Stimulated activated CD4-positive, alpha-beta T cell treated with anti-CD3 and anti-CD28 coated beads, TNF-alpha, amount 100 ng/mL, for 4 hours (primary cell): ENCODE results near the gene CLPSL2.

ENCODE experiments used
- DNase-seq, 3 experiments: peaks; one replicate each; pipeline ENCODE4 v3.0.0-alpha.2; 2020; ENCODE audit warnings: low read depth in 3 of 3

Gene CLPSL2

DNA sequence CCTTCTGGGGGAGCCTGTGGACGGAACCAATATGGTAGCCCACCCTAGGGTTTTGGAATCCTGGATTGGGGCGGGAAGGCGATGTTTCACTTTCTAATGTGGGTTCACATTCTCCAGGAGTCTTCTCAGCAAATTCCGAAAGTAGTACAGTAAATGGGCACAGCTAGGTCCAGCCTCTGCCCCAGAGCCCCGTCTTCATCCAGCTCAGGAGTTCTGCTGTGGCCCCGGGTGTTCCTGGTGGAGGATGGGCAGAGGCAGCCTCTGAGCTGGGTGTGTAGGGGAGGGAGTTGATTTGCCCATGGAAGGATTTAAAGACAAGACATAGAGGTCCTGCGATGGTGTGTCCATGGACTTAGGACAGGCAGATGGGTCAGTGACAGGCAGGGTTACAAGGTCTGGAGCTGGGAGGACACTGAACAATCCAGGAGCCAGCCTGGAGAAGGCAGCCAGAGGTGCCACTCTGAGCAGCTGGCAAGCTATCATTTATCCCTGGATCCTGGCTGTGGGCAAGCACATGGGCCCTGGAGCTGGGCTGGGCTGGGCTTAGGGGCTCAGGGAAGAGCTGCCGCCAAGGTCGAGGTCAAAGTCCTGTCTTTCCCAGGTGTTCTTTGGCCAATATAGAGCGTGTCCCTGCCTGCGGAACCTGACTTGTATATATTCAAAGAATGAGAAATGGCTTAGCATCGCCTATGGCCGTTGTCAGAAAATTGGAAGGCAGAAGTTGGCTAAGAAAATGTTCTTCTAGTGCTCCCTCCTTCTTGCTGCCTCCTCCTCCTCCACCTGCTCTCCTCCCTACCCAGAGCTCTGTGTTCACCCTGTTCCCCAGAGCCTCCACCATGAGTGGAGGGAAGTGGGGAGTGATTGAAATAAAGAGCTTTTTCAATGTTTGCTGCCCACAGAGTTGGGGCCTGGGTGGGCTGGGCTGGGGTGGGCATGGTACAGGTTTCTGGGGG, 11.1 kb downstream of the CLPSL2 start:
- no peak for DNase-seq

DNA sequence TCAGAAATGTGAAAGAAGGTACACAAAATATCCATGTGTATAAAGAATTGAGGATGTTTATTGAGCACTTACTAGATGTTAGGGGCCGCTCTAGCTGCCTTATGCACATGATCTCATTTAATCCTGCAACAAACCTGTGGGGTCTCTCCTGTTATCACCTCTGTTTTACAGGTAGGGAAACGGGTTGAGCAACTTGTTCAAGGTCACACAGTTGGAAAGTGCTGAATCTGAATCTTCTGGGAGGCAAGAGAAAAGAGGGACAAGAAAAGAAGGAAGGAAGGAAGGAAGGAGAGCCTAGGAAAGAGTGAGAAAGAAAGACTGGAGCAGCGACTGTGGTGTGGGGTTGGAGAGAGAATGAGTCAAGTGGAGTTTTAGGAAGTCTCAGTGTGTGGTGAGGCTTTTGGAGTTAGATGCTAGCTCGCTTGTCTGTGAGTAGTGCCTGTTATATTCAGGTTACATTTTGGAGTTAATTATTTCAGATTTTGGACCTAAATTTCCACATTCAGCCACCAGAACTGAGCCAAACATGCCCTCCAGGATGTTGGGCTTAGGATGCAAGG, 12.1 kb downstream of the CLPSL2 start:
- no peak for DNase-seq

DNA sequence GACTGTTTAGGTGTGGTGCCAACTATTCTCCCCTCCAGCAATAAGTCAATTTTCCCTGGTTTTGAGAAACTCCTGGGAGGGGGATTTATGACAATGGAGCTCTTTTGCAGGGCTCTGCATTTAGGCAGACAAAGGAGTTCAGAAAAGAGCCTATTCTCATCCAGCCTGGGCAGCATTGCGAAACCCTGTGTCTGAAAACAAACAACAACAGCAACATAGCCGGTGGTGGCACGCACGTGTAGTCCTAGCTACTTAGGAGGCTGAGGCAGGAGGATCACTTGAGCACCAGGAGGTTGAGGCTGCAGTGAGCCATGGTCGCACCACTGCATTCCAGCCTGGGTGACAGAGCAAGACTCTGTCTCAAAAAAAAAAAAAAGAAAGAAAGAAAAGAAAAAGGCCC, 14.3 kb downstream of the CLPSL2 start:
- DNase-seq = no peak

DNA sequence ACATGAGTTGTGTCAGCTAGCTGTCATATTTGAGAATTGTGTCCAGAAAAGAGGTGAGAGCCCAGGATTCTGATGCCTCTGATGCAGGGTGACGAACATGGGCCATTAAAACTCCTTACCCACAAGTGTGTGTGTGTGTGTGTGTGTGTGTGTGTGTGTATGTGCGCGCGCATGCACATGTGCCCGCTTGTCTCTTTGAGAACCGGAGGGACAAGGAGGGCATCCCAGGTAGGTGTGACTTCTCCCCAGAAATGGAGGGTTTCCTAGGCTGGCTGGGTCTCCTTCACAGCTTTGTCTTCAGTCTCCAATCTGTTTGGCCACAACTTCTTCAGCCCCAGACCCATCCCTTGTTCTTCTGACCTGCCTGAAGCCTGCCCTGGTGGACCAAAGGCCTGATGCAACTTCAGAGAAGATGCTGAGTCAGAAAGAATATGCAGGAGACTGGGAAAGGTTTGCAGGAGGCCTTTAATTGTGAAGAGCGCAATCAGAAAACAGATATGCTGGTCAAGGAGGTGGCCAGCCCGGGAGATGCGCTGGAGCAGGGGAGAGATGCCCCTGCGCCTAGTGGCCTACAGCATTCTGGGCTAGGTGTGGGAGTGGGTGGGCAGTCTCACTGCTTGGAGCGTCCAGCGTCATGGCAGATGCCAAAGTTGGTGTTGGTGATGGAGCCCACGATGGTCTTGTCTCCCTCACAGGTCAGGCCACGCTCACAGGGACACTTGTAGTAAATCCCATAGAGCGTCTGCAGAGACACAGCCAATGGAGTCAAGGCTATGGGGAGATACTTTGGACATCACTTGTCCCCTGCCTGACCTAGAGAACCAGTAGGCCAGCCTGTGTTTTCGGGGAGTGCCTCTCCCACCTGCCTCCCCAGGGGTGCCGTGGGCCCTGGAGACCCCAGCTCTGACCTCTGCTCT, 18.4 kb downstream of the CLPSL2 start:
- DNase-seq = no peak

DNA sequence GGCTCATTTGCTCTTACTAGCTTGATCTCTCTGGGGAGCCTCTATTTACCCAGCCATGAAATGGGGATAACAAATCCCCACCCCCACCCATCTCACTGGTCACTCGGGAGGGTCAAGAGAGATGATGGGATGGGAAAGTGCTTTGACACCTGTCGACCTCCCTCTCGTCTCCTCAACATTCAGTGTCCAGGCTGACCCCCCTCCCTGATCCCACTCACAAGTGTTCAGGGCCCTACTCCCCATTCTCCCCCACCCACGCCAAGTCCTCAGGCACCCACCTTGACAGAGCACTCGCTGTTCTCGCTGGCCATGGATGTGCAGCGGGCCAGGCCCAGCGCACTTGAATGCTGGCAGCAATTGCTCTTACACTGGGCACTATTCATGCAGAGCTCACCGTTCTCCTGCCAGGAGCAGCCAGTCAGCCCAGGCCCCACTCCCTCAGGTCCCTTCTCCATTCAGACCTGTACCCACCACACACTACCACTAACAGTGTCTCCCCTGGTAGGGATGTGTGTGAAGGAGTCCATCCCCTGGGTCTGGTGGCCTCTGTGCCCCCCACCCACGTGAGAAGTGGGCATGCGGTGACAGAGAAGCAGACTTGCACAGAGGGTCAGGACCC, 19.2 kb downstream of the CLPSL2 start:
- no peak for DNase-seq

DNA sequence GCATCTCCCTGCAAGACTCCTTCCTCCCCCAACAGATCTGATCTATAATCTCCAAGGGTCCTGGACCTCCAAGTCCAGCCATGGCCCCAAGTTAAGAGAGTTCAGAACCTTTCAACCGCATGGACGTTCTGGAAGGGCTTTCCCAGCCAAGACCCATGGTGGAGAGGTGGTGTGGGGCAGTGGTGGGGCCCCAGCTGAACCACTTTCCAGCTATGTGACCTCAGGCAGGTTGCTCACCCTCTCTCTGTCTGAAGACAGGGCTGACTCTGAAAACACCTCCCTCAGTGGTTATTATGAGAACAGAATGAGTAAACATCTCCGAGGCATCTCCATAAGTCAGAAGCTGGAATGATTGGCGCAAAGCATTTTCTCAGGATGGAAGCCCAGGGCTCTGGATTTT, 19.8 kb downstream of the CLPSL2 start:
- no peak for DNase-seq

DNA sequence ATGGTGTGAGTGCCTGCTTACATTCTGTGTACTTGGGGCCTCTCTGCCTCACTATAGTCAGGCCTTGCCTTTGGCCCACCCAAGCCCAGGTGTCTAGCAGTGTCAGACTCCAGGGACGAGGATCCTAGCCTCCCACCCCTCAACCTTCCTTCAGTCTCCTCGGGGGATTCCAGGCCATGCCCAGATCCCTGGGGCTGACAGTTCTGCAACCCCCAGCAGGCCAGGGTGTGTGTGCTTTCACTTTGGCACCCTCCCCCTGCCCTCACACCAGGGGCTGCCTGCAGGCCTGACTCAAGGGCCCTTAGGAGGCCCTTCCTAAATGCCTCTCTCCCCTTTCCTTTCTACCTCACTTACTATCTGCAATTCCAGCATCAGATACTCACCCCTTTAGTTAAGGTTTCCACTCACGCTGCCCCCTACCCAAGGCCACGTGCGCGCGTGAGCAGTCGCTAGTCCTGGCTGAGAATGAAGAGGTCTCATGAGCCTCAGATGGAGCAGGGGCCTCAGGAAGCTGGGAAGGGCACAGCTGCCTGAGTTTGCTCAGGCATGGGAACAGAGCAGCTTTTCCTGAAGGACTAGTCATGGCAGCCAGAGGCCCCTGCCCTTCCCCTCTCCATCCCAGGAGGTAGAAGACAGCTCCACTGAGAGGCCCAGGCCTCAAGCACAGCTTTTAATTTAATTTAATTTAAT, 21.6 kb downstream of the CLPSL2 start:
- DNase-seq = no peak

DNA sequence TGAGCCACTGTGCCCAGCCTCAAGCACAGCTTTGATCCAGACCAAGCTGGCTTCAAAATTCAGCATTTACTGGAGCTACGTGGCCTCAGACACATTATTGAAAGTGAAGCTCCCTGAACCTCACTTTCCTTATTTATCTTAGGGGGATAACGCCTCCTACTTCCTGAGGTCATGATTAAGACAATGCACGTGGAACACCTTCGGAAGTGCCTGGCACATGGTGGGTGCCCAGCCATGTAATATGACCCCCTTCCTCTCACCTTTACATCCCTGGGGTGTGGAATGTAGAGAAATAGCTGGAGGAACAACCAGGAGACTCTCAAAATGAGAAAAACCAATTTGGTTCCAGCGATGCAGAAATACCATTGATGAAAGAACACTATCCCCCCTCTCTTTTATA, 22.3 kb downstream of the CLPSL2 start:
- no peak for DNase-seq

DNA sequence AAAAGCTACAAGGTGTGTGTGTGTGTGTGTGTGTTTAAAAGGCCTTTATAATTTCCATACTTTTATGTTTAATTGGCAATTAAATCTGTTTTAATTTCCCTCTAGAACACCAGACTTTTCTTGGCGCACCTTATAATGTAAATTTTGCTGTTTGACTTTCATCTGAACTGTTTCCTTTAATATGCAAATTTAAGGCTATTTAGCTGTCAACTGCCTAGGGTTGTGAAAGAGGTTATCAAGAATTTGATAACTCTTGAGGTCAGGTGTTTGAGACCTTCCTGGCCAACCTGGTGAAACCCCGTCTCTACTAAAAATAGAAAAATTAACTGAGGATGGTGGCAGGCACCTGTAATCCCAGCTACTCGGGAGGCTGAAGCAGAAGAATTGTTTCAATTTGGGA, 24.8 kb downstream of the CLPSL2 start:
- DNase-seq = no peak

DNA sequence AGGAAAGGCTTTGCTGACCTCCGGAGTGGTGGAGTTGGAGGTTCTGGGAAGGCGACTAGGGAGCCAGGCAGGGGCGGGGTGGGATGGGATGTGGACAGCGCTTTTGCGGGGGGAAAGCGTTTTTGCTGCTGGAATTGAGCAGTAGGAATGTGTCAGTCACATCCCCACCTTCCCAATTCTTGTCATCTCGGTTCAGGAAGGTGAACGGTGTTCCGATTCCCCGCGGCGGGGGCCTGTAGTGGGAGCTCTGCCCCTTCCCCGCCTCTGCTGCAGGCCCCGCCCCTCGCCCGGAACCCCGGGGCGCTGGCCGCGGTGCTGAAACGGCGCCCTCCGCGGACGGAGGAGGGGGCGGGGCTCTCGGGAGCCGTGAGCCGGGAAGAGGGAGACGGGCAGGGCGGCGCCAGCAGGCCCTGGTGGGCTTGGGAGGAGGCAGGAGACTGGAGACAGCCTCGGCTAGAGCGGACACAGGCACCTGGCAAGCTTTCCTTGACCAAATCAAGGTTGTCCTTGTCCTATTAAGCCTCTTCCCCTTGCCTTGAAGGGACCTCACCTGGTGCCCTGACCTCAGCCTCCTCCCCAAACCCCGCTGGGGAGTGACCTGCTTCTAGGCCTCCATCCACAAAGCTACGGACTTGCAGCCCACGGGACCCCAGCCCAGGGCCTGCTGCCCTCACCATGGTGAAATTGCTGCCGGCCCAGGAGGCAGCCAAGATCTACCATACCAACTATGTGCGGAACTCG, 28.8 kb downstream of the CLPSL2 start, which contains the start of gene LHFPL5:
LHFPL5 (plus strand) TSS at position 357 of the 741 bp plus-strand sequence; CDS start at position 676, 319 bp downstream.
- peak in 1 of 3 experiments; percentile 14 for DNase-seq

DNA sequence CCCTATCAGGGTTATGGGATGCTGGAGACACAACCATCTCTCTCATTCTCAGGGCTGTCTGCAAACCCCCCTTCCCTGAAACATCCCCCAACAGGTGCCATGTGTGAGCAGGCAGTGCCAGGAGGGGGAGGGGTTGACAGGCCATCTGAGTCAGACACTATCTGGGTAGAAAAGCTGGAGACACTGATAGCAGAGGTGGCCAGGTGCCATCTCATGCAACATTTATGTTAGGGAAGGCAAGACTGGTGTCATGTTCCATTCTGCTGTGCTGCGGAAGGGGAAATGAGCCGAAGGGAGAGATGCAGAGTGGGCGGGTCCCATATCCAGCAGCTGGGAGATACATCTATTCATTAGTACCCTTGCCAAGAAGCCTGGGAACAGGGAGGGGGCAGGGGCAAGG, 32.3 kb downstream of the CLPSL2 start:
- no peak for DNase-seq

DNA sequence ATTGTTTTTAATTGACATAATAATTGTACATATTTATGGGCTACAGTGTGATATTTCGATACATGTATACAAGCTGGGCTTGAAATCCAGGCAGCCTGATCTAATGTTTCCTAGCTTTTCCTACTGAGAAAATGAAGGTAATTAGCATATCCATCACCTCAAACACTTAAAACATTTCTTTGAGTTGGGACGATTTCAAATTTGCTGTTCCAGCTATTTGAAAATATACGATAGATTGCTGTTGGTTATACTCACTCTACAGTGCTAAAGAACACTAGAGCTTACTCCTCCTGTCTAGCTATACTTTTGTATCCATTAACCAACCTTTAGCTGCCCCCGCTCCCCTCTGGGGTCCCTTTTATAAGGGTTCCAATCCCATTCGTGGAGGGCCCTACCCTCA, 33.4 kb downstream of the CLPSL2 start:
- DNase-seq = no peak

DNA sequence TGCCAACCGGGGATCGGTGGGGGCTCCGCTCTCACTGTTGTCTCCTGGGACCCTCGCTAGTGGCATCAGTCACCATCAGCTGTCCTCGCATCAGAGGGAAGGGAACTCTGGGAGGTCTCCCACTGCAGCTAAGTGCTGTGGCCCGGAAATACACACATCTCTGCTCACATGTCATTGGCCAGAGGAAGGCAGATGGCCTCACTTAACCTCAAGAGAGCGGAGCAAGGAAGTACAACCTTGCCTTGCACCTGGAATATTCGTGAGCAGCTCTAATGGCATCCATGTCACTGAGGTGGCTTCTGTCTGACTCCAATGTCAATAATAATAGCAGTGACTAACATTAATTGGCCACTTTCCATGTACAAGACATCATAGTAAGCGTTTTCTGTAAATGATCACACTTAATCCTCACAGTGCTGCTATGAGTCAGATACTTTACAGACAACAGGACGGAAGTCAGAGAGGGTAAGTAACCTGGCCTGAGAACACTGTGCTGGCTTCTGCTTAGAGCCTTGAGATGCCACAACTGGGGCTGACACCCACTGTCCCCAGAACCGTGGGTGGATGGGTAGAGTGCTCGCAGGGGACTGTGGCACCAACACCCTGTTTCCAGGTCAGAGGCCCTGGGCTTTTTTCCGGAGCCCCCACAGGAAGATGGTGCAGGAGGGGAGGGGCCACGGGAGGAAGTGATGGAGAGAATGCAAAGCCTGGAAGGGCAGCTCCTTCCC, 34.7 kb downstream of the CLPSL2 start:
- no peak for DNase-seq

DNA sequence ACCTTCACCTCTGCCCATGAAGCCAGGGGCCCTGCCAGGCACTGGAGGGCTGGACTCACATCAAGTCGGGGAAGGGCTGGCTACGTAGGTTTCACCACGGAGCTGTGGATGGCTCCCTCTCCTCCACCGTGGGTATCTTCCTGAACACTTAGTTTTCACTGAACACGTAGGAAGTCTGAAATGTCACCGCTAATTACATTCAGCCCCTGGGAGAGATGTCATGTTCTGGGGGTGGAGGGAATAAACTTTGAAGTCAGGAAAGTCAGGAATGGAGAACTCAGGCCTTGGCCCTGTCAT, 35.2 kb downstream of the CLPSL2 start:
- no peak for DNase-seq

DNA sequence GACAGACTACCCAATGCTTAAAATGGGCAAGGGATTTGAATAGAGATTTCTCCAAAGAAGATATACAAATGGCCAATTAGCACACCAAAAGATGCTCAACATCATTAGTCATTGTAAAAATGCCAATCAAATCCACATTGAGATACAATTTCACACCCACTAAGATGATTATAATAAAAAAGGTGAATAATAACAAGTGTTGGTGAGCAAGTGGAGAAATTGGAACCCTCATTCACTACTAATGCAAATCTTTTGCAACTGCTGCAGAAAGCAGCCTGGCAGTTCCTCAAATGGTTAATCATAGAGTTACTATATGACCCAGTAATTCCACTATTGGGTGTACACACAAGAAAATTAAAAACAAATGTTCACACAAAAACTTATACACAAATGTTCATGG, 41.1 kb downstream of the CLPSL2 start:
- no peak for DNase-seq

DNA sequence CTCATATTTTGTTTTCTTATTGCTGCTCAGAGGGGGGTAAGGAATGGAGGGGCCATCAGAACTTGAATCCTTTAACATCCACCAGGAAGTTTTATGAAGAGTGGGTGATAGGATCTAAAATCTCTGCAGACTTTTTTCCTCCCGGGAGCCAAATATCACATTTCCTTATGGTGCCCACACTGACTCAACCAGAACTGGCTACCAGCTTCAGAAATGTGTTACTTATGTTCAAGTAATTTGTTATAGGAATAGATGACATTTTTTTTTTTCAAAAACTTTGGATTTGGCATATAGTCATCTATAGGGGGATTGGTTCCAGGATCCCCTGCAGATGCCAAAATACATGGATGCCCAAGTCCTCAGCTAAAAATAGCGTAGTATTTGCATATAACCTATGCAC, 47.2 kb downstream of the CLPSL2 start:
- no peak for DNase-seq

DNA sequence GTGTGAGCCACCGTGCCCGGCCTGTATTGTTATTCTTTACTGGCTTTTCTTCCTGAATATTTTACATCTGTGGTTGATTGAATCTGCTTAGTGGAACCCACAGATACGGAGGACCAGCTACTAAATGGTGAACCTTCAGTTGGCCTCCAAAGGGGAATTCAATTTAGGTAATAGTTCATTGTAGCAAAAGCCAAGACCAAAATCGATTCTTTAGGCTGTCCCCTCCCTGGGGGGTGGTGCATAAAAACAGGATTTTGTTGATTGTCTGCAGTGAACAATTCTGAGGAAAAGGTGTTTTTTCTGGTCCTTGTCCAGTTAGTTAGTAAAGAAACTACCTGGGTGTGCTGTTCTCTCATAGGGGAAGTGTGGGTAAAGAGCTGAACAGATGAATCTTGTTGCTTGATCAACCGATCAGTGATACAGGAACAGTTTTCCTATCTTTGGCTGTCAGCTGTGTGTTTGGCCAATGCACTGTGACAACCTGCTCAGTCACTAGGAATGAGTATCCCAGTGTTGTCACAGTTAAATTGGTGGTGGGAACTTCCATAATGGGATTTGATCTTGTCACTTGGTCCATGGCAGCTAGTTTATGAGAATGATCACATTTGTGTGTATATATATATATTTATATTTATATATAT, 48.3 kb downstream of the CLPSL2 start:
- DNase-seq = no peak
